HEK293 (cell line): ENCODE measurements around the gene CTIF.

Experiments
- CTCF ChIP-seq: fragments of 450-650 bp; formaldehyde crosslinking; IDR thresholded peaks from 2 replicates; pipeline ENCODE4 v1.5.1; 2016; ENCODE audit warnings: missing biosample characterization, missing genetic modification characterization
- ZBTB44 ChIP-seq: fragments of 450-650 bp; IDR thresholded peaks from 2 replicates; pipeline ENCODE4 v1.5.1; 2018; ENCODE audit warnings: missing biosample characterization, mild to moderate bottlenecking, missing genetic modification characterization
- ZNF175 ChIP-seq: fragments of 450-650 bp; formaldehyde crosslinking; IDR thresholded peaks from 2 replicates; pipeline ENCODE4 v1.5.1; 2016; ENCODE audit warnings: missing biosample characterization, missing genetic modification characterization

- TF ChIP-seq ZNF175 (no peak), ZBTB44 (tag by site-specific recombination) (no peak), CTCF (tag by site-specific recombination) (no peak)
Measured at GRCh38 chr18:48543228-48543627, 4.4 kb downstream of the CTIF start.
